DMS79 treated with DMSO at 0.1 percent for 48 hours (cell line): ENCODE results near the gene TSPAN4.

ENCODE experiments used
- DNase-seq: peaks from one replicate; lab custom pipeline; 2025; lab: John Stamatoyannopoulos, UW

TSPAN4 gene

DNA sequence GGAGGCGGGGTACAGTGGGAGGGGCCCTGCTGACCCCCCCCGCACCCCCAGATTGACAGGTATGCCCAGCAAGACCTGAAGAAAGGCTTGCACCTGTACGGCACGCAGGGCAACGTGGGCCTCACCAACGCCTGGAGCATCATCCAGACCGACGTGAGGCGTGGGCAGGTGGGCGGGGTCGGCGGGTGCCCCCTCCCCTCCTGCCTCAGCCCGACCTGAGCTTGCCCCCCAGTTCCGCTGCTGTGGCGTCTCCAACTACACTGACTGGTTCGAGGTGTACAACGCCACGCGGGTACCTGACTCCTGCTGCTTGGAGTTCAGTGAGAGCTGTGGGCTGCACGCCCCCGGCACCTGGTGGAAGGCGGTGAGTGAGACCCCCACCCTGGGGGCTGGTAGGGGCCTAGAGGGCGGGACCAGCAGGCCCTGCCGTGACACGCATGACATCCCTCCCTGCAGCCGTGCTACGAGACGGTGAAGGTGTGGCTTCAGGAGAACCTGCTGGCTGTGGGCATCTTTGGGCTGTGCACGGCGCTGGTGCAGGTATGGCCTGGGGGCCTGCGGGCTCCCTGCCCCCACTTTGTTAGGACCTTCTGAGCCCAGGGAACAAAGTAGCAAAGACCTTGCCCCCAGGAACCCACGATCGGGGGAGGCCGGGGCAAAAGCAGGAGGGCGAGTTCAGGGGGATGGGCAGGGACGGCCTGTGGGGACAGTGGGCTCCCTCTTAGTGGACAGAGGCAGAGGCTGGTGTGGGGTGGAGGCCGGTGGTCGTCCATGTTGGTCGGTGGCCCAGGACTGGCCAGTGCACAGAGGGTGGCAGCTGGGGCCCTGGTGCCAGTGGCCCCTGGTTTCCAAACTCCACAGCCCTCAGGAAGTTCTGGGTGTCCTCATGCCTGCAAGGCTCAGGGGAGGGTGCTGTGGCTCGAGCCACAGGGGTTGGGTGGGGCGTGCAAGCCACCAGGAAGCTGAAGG lies 23.1 kb downstream of the TSPAN4 start:
- DNase-seq = no peak

DNA sequence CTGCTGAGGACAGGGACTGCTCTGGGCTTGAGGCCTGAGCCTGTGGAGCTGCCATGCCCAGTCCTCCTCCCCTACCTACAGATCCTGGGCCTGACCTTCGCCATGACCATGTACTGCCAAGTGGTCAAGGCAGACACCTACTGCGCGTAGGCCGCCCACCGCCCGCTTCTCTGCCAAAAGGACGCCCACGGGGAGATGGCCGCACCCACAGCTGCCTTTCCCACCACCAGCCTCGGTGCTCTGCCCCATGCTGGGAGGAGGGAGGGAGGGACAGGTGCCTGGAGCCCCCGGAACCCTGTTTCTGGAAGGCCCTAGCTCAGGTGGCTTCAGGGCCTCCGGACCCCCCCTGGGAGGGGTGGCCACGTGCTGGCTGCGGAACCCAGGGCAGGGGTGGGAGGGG lies 23.8 kb downstream of the TSPAN4 start:
- DNase-seq = no peak

DNA sequence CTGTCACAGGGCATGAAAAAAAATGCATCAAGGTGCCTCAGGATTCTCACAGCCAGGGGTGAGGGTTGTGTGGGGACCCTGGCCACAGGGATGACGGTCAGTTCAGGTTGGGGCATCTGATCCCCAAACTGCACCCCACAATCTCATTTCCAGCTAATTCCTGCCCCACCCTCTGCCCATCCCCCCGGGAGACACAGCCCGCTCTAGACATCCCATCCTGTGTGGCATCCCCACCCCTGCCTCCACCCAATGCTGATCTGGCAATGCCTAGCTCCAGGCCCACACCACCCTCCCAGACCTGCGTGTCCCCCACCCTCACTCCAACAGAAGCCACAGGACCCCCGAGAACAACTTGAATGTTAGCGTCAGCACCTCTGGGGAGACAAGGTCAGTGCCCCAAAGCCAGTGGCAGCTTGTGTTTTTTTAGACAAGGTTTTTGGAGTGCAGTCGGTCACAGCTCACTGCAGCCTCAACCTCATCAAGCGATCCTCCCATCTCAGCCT lies 25.3 kb downstream of the TSPAN4 start:
- no peak for DNase-seq

DNA sequence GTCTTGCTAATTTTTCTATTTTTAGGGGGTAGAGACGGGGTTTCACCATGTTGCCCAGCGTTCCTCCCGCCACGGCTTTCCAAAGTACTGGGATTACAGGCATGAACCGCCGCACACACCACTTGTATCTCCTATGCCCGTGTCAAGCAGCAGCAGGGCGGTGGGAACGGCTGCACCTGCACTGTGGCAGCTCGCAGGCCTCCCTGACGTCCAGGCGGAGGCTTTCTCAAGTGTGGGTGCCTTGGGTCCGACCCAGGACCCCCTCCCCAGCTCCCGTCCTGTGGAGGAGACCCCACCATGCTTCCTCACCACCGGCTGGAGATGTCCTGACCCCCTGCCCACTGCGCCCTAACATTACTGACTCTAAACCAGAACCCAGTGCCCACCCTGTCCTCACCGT lies 25.7 kb downstream of the TSPAN4 start:
- no peak for DNase-seq

DNA sequence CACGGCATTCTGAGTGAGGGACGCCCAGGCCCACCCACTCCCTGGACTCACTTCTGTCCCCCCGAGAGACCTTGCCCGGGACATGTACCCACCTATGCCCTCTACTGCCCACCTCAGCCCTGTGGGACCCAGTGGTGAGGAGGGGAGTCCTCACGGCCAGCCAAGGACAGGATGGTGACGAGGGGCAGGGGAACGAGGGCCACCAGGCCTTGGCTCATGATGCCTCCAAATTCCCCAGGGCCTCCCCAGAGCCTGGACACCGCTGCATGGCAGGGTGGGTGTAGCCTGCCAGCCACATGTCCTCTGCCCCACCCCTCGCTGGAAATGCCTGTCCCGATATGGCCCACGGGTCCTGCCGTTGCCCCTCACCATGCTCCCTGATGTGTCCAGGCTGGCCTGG lies 26.1 kb downstream of the TSPAN4 start:
- no peak for DNase-seq

DNA sequence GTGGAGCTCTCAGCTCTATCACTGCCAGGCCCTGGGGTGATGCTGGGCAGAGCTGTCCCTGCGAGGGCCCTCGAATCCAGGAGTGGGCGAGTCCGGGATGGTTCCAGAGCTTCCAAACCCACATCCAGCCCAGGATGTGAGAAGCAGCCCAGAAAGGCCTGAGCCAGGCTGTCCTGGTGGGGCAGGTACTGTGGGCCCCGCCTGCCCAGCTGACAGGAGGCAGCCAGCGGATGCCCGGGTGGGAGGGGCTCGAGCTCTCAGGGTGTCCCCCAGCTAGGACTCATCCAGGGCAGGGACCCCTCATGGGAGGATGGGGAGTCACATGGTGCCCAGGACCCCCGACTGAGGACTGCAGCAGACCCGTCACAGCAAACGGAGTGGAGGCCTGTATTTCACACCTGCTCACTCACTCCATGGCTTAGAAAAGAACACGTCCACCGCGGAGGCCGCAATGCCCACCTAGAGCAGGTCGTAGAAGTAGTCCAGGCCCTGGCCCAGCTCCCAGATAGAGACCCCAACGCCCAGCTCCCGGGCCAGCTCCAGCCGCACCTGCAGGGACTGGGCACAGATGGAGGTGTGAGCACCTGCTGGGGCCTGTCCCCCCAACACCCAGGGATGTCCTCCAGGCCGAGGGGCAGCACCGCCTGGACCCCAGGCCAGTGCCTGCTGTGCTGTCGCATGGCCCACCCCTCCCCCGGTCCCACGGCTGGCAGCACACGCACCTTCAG lies 26.9 kb downstream of the TSPAN4 start:
- DNase-seq = no peak

DNA sequence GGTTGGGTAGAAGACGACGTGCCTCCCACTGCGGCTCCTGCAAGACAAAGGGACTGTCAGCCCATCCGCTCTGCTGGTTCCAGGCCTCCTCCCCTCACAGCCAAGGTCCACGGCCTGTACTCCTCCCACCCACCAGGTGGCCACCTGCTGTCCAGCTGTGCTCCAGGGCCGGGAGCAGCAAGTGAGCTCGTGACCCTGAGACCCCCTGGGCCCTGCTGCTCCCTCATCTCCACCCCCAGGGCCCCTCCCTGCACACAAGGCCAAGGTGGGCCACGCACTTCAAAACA lies 27.4 kb downstream of the TSPAN4 start:
- no peak for DNase-seq

DNA sequence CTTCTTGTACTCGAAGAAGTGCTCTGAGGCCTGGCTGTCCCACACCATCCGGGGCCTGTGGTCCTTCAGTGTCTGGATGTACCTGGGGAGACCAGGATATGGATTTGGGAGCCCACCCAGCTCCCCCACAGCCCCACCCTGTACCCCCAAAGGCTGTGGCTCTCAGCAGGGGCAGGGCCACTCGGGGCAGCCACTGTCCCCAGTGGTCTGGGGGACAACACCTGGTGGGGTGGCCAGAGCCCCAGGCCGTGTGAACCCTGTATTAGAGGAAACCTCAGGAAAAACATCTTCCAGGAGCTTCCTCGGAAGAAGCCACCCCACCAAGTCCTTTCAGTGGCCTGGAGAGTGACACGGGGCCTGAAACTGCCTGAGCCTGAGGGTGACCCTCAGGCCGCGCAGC lies 27.8 kb downstream of the TSPAN4 start:
- DNase-seq = no peak

DNA sequence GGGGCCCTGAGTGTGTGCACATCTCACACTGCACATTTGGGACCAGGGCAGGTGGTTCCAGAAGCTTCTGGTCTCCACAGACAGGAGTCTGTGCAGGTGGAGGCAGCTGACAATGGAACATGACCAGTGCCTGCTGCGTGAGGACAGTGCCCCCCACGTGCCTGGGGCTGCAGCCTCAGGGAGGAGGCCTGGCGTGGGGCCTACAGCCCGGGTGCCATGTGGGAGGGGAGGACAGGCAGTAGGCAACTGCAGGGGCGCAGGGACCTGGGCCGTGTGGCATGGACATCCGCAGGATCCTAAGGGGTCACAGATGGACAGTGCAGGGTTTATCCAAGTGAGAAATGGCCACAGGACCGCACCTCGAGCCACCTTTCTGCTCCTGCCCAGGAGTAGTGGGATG lies 28.8 kb downstream of the TSPAN4 start:
- DNase-seq = no peak

DNA sequence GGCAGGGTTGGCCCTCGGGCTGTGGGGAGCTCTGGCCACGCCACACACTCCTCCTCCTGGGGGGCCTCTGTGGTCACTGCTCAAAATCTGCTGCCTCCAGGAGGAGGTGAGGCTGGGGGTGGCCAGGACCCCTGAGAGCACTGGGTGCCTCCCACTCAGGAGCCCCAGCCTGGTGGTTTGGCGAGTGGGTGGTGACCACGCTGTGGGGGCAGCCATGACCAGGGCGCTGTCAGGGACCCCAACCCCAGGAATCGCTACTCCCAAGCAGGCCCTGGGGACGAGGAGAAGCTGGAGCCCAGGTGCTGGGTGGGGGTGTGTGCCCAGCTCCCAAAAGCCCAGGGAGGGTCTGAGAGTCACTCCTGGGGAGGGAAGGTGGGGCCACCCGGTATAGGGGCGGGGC lies 30.1 kb downstream of the TSPAN4 start:
- DNase-seq = no peak

DNA sequence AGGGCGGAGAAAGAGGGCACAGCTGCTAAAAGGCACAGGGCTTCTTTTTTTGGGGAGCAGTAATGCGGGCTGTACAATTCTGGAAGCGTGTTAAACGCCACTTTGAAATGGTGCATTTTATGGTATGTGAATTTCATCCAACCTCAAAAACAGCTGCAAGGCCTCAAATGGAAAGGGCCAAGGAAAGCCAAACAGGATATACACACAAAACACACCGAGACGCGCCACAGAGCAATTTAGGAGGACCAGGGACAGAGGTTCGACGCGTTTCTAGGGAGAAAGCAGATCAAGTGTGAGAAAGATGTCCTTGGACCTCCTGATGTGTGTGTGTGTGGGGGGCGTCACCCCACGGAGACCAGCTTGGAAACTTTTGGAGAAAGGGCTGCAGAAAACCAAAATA lies 31.1 kb downstream of the TSPAN4 start:
- no peak for DNase-seq

DNA sequence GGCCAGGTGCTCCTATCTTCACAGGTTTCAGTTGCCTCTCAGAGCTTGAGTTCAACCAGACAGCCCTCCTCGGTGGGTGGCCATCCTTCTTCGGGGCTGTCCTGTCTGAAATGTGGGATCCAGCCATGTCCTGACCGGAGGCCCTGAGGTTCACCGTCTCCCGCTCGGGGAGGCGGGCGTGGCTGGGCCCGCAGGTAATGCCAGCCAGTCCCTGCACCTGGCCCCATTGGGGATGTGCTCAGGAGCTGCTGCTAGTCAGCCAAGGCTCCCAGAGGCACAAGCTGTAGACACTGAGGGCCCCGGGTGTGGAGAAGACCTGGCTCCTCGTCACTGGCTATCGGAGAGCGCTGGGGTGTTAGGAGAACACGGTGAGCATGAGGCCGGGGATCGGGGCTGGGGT lies 32.6 kb downstream of the TSPAN4 start:
- DNase-seq = no peak

DNA sequence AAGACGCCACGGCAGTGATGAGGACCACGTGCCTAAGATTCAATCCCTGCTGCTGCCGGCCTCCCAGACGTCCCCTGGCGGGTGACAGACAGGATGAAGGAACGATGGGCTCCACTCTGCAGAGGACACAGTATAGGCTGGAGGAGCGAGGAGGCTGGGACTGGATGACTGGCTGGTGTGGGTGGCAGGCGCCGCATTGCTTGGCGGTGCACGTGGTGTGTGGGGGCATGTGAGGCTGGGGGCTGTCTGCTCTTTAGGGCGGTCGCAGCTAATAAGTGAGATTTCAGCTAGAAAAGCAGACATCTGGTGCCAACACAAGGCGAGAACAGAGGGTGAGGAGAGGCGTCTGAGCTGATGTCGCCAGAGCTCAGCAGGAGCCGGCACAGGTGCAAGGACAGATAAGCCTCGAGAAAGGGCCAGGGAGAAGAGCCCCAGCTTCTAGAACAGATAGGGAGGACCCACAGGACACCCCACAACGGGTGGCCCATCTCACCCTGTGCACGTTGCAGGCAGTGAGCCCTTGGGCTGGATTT lies 33.2 kb downstream of the TSPAN4 start:
- DNase-seq = no peak

DNA sequence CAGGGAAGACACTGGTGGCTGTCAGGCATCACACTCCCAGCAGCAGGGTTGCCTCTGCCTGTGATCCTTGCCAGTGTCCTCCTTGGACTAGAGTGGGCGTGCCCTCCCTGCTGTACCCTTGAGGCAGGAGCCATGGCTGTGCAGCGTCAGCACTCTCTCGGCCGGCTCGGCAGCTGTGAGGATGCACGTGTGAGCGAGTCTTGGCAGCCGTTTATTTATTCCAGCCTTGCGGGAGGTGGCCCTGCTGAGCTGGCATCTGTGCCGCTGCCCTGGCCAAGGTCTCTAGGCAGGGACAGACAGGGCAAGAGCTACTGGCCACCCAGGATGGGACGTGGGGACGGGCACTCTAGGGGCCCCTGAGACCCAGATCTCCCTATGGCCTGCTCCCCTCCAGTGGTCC lies 33.9 kb downstream of the TSPAN4 start:
- DNase-seq = peak; percentile 21

DNA sequence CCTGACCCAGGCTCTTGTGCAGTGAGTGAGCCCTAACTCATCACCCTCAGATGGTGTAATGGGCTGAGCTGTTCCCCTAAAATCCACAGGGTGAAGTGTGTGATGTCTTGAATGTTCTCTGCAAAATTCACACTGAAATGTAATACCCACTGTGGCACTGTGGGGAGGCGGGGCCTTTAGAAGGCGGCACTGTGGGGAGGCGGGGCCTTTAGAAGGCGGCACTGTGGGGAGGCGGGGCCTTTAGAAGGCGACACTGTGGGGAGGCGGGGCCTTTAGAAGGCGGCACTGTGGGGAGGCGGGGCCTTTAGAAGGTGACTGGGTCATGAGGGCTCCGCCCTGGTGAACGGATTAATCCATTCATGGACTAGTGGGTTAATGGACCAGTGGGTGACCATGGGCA lies 34.9 kb downstream of the TSPAN4 start:
- no peak for DNase-seq

DNA sequence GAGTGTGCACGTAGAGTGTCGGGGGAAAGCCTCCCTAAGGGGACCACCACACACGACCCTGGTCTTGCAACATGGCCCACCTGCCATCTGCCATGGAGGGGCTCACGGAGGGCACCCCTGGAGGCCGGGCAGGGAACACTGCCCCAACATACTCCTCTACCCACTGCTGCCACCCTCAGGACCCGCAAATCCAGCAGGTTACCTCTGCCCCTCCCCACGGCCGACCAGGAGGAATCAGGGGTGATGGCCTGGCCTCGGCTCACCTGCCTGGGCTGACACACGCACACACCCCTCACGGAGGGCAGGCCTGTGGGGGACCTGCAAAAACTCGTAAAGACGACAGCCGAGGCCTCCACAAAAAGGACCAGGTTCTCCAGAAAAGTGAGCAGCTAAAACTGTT lies 37.8 kb downstream of the TSPAN4 start:
- no peak for DNase-seq

DNA sequence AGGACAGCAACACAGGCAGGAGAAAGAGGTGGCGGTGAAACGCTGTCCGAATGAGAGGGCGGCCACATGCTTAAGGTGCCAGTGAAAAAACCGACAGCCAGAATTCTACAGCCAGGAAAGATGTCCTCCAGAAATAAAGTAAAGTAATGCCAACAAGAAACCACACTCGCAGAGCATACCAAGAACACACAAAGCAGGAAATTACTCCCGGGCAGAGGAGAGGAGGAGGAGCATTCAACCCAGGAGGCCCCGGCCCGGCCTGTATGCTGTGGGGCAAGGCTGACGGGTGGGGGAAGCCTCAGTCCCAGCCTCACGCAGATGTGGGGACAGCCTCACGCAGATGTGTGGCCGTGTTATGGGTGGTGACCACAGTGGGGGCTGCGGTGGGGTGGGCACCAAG lies 39.9 kb downstream of the TSPAN4 start:
- DNase-seq = no peak

DNA sequence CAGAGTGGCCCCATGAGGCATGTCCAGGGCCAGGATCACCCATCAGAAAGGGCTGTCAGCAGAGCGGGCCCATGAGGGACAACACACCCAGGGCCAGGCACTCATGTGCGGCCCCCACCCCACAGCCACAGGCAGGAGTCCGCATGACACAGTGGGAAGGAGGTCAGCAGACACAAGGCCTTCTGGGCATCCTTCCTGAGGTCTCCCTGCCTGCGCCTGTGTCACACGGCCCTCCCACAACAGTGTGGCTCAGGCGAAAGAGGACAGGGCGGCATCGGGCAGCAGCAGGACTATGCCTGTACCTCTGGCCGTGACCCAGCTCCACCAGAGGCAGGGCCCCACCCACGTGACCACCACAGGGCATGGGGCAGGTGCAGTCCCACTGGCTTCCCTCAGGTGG lies 40.9 kb downstream of the TSPAN4 start:
- no peak for DNase-seq

DNA sequence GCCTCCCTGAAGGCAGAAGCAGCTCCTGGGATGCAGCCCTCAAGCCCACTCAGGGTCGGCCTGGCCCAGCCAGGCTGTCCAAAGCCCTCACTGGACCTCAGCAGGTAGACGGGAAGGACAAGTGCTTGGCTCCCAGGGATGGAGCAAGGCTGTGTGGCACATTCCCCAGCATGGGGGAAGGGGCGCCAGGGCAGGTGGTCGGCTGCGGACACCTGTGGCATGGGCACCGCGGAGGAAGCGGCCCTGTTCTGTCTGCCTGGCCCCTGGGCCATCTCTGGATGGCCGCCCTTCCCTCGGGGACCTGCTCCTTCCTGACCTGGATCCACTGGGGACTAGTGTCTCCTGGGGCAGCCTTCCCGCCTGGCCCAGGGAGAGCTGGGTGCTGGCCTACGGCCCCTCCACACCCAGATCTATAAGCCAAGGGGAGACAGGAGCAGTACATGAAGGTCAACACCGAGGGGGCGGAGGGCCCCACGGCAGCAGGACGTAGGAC lies 42.0 kb downstream of the TSPAN4 start:
- DNase-seq = no peak

DNA sequence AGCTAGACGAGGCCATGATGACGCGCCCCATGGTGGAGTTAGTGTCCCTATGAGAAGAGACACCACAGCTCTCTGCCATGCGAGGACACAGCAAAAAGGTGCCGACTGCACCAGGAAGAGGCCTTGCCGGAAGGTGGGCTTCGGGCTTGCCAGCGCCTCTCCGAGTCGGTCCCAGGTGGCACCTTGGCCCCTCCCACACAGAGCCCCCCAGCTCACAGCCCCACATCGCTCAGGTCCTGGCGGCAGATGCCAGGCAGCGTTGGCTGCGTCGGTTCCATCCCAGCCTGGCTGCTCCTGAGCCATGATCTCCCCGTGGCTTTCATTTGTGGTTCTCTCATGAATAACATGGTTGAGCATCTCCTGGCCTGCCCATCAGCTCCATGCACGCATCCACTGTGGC lies 43.9 kb downstream of the TSPAN4 start:
- DNase-seq = no peak

DNA sequence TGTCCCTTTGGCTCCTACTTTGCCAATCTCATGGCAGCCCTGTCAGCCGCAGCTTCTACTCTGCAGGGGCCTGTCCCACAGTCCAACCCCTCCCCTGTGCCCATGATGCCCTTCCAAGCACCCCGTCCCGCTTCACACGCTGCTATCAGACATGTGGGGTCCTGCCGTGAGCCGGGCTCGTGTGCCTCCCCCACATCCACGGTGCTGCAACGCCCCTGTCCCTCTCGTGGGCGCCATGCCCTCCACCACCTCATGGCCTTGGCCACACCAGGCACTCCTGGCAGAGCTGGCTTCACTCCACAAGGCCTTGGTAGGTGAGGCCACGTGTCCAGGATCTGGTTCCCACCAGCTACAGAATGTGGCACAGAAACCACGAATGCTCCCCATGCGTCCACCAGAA lies 44.9 kb downstream of the TSPAN4 start:
- no peak for DNase-seq

DNA sequence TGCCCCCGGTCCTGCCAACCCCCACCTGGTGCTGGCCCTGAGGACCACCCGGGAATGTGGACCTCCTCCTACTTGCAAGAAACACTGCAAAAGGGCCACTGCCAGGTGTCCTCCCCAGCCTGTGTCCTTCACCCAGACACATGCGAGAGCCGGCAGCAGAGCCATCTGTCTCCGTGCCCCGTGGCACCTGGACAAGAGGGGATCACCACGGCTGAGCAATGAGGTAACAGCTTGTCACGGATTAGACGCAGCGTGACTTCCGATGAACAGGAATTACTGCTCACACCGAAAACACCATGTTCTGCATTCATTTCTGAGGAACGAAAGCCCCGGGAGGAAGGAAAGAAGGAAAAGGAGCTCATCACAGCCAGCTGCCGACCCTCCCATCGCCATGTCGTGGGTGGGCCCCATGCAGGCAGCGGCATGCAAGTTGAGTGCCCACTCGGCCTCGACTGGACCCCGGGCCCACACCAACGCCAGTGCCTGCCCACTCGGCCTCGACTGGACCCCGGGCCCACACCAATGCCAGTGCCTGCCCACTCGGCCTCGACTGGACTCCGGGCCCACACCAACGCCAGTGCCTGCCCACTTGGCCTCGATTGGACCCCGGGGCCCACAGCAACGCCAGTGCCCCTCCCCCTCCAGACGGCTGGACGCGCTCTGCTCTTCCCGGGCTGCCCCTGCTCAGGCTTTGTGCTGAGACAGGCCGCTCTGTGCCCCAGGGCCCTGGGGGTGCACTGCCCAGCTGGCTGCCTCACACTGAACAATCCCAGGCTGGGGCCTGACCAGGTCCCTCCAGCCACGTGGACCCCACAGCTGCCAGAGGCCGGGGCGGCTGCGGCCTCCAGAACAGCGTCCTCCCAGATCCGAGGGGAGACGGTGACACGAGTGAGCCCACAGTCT lies 45.9 kb downstream of the TSPAN4 start:
- DNase-seq = no peak
